SK-N-SH (cell line): Measurements from ENCODE around the gene AGR3. TPM values are rescaled to one million over a fixed set of nuclear protein-coding genes. Genes with fewer than 3 reads are reported as not detected.

Experiments
- CTCF ChIA-PET: fragments of 300-600, 350-600 bp; formaldehyde crosslinking; extraction: SDS; loops from one replicate; lab custom pipeline; 2021; lab: Yijun Ruan, JAX
- POLR2A ChIA-PET: fragments of 350-600 bp; sonication (Branson Sonifier 250); formaldehyde crosslinking; extraction: SDS; loops from one replicate; lab custom pipeline; 2020; ENCODE audit warnings: antibody characterized with exemption, inconsistent platforms; lab: Yijun Ruan, JAX
- DNase-seq: peaks from one replicate; pipeline ENCODE4 v3.0.0; 2012
- H2AFZ ChIP-seq: fragments of 200-600 bp; sonication (generic); 2 replicates; pipeline ENCODE4 v1.8.1; 2016; ENCODE audit warnings: antibody characterized with exemption, mild to moderate bottlenecking, low read depth
- H3F3A ChIP-seq: fragments of 200-600 bp; sonication (generic); replicated peaks from 2 replicates; pipeline ENCODE3; 2016; ENCODE audit warnings: antibody characterized with exemption, mild to moderate bottlenecking; ENCODE audit not compliant: insufficient read depth
- H3K27ac ChIP-seq, 2 experiments: fragments of 200-500 bp in 1 of 2; fragments of 200-600 bp in 1 of 2; sonication (Bioruptor generic) in 1 of 2; sonication (generic), shearing (Covaris generic) in 1 of 2; 2 replicates each; pipeline versions ENCODE4 v1.5.1 to v1.6.1; 2014 to 2016; ENCODE audit warnings: low read depth in 2 of 2, inconsistent platforms in 1 of 2, low read length in 1 of 2, mild to moderate bottlenecking in 1 of 2, mixed read lengths in 1 of 2
- H3K27me3 ChIP-seq: fragments of 200-600 bp; sonication (generic), shearing (Covaris generic); 2 replicates; pipeline ENCODE4 v1.6.1; 2016; ENCODE audit warnings: mixed run types; ENCODE audit not compliant: insufficient read depth
- H3K36me3 ChIP-seq, 2 experiments: fragments of 200-500 bp in 1 of 2; fragments of 200-600 bp in 1 of 2; sonication (Bioruptor generic) in 1 of 2; sonication (generic) in 1 of 2; replicated peaks in 1 of 2; 2 replicates each; pipeline versions ENCODE3 to v1.5.1; 2014 to 2016; ENCODE audit warnings: low read length in 1 of 2, mild to moderate bottlenecking in 1 of 2; ENCODE audit not compliant: insufficient read depth in 2 of 2, control insufficient read depth in 1 of 2
- H3K4me1 ChIP-seq, 2 experiments: fragments of 200-500 bp in 1 of 2; fragments of 200-600 bp in 1 of 2; sonication (Bioruptor generic) in 1 of 2; sonication (generic), shearing (Covaris generic) in 1 of 2; 2 replicates each; pipeline versions ENCODE4 v1.5.1 to v1.6.1; 2014 to 2016; ENCODE audit warnings: low read depth in 1 of 2, low read length in 1 of 2, mixed run types in 1 of 2; ENCODE audit not compliant: insufficient read depth in 2 of 2, control insufficient read depth in 1 of 2
- H3K4me2 ChIP-seq: fragments of 200-600 bp; sonication (generic), shearing (Covaris generic); 2 replicates; pipeline ENCODE4 v1.6.1; 2017; ENCODE audit warnings: mixed run types
- H3K4me3 ChIP-seq, 2 experiments: fragments of 200-500 bp in 1 of 2; fragments of 200-600 bp in 1 of 2; sonication (Bioruptor generic) in 1 of 2; sonication (generic), shearing (Covaris generic) in 1 of 2; 2 replicates each; pipeline versions ENCODE4 v1.5.1 to v1.8.1; 2014 to 2016; ENCODE audit warnings: low read depth in 2 of 2, inconsistent platforms in 1 of 2, low read length in 1 of 2, mild to moderate bottlenecking in 1 of 2, mixed read lengths in 1 of 2, moderate library complexity in 1 of 2
- H3K79me2 ChIP-seq: fragments of 200-600 bp; sonication (generic); 2 replicates; pipeline ENCODE4 v1.8.1; 2017; ENCODE audit warnings: mild to moderate bottlenecking; ENCODE audit not compliant: insufficient read depth
- H3K9ac ChIP-seq: fragments of 200-600 bp; sonication (generic); 2 replicates; pipeline ENCODE4 v1.6.1; 2017; ENCODE audit warnings: mixed run types
- H3K9me2 ChIP-seq: fragments of 200-600 bp; sonication (generic); 2 replicates; pipeline ENCODE4 v1.6.1; 2017; ENCODE audit warnings: mixed run types
- H3K9me3 ChIP-seq: fragments of 200-600 bp; sonication (generic); 2 replicates; pipeline ENCODE4 v1.6.1; 2017; ENCODE audit warnings: mixed run types, mild to moderate bottlenecking, moderate library complexity
- H4K20me1 ChIP-seq: fragments of 200-600 bp; sonication (generic); 2 replicates; pipeline ENCODE4 v1.6.1; 2017; ENCODE audit warnings: mild to moderate bottlenecking, mixed run types; ENCODE audit not compliant: insufficient read depth
- CHD2 ChIP-seq: fragments of 150-350 bp; IDR thresholded peaks from 2 replicates; pipeline ENCODE4 v1.6.1; 2018; ENCODE audit warnings: low read length; ENCODE audit not compliant: partially characterized antibody
- EP300 ChIP-seq, 2 experiments: IDR thresholded peaks; 2 replicates each; pipeline versions ENCODE4 v1.4.0 to v1.6.1; 2012; ENCODE audit warnings: borderline replicate concordance in 1 of 2, low read depth in 1 of 2, low read length in 1 of 2
- IRF3 ChIP-seq: fragments of 150-350 bp; IDR thresholded peaks from 2 replicates; pipeline ENCODE4 v1.6.1; 2016; ENCODE audit warnings: mild to moderate bottlenecking, low read depth, low read length
- MAX ChIP-seq: IDR thresholded peaks from 2 replicates; pipeline ENCODE4 v1.4.0; 2012; ENCODE audit warnings: low read depth
- MEF2A ChIP-seq: IDR thresholded peaks from 2 replicates; pipeline ENCODE4 v1.4.0; 2012; ENCODE audit warnings: low read depth, borderline replicate concordance
- MXI1 ChIP-seq: IDR thresholded peaks from 2 replicates; pipeline ENCODE4 v1.6.1; 2012; ENCODE audit warnings: mild to moderate bottlenecking, low read depth, low read length, improper control_type of control experiment
- NFIC ChIP-seq: IDR thresholded peaks from 2 replicates; pipeline ENCODE4 v1.4.0; 2012; ENCODE audit warnings: borderline replicate concordance
- NRF1 ChIP-seq: IDR thresholded peaks from 2 replicates; pipeline ENCODE4 v1.6.1; 2012; ENCODE audit warnings: low read depth, mild to moderate bottlenecking, low read length
- POLR2AphosphoS5 ChIP-seq: IDR thresholded peaks from 2 replicates; pipeline ENCODE4 v1.6.1; 2012; ENCODE audit warnings: low read depth, low read length
- RAD21 ChIP-seq: IDR thresholded peaks from 2 replicates; pipeline ENCODE4 v1.6.1; 2012; ENCODE audit warnings: mild to moderate bottlenecking, low read length
- RFX5 ChIP-seq: IDR thresholded peaks from 2 replicates; pipeline ENCODE4 v1.6.1; 2012; ENCODE audit warnings: mild to moderate bottlenecking, improper control_type of control experiment, low read length
- RXRA ChIP-seq: IDR thresholded peaks from 2 replicates; pipeline ENCODE4 v1.4.0; 2012; ENCODE audit warnings: low read depth, mild to moderate bottlenecking, borderline replicate concordance
- SMC3 ChIP-seq: IDR thresholded peaks from 2 replicates; pipeline ENCODE4 v1.6.1; 2012; ENCODE audit warnings: low read depth, low read length, improper control_type of control experiment
- TEAD4 ChIP-seq: IDR thresholded peaks from 2 replicates; pipeline ENCODE4 v1.4.0; 2012; ENCODE audit warnings: mild to moderate bottlenecking, borderline replicate concordance; ENCODE audit not compliant: insufficient read depth
- YY1 ChIP-seq: IDR thresholded peaks from 2 replicates; pipeline ENCODE4 v1.4.0; 2012; ENCODE audit warnings: low read depth, mild to moderate bottlenecking
- WGBS: methylation state at CpG from one replicate; pipeline ENCODE4 v1.1.6; 2017; ENCODE audit warnings: low lambda C conversion rate; 5-methylcytosine and 5-hydroxymethylcytosine counted together
- polyA plus RNA-seq, 3 experiments: library from polyadenylated mRNA; depleted of rRNA; stranded (reverse); fragments of >200 nt; gene quantifications; 2 replicates each; pipeline ENCODE4 v1.2.3, GENCODE V29; 2012
- TF ChIP-seq, protein P1 (sequence below): IDR thresholded peaks from 2 replicates; pipeline ENCODE4 v1.6.1; 2012; ENCODE audit warnings: mild to moderate bottlenecking, low read depth, low read length, moderate library complexity
- TF ChIP-seq, protein P2 (sequence below): IDR thresholded peaks from 2 replicates; pipeline ENCODE4 v1.4.0; 2012; ENCODE audit warnings: low read depth, borderline replicate concordance

The AGR3 gene
- polyA plus RNA-seq, 1 of the 3 experiments (the other 2 are of a cell fraction), result not detected

DNA sequence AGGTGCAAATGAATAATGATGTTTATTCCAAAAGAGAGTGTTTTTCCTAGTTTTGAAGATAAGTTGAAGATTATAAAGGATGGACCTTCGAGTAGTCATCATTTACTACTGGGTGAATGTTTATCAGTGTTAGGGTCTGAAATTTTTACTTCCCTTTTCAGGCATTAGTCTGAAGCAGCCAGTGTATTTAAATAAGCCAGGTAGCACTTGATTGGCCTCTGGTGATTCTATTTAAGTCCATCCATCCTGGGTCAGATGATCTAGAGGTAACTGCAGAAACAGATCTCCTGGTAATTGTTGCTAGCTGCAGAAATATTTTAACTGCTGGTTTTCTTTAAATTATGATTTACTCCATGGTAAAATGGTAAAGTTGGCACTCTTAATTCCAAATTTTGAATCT, 42.9 kb downstream of the AGR3 start:
- CTCF ChIA-PET, result interaction anchor here (1.6 to 2.1 kb wide), 3 partner anchors 22 to 79 kb away, joined by 3 to 8 read pairs (median 5); no protein-coding TSS in a partner anchor
- Histone ChIP-seq H4K20me1 (no peaks in the 10 kb centered on the region), H3K79me2 (no peaks in the 10 kb centered on the region)

More for the DNA sequence above, 42.9 kb downstream of the AGR3 start:
- no peak for TF ChIP-seq RAD21
- TF ChIP-seq YY1, result no peak
- TF ChIP-seq IRF3, result no peak
- TF ChIP-seq MAX, result no peak
- TF ChIP-seq NFIC, result no peak
- TF ChIP-seq, protein P1, sequence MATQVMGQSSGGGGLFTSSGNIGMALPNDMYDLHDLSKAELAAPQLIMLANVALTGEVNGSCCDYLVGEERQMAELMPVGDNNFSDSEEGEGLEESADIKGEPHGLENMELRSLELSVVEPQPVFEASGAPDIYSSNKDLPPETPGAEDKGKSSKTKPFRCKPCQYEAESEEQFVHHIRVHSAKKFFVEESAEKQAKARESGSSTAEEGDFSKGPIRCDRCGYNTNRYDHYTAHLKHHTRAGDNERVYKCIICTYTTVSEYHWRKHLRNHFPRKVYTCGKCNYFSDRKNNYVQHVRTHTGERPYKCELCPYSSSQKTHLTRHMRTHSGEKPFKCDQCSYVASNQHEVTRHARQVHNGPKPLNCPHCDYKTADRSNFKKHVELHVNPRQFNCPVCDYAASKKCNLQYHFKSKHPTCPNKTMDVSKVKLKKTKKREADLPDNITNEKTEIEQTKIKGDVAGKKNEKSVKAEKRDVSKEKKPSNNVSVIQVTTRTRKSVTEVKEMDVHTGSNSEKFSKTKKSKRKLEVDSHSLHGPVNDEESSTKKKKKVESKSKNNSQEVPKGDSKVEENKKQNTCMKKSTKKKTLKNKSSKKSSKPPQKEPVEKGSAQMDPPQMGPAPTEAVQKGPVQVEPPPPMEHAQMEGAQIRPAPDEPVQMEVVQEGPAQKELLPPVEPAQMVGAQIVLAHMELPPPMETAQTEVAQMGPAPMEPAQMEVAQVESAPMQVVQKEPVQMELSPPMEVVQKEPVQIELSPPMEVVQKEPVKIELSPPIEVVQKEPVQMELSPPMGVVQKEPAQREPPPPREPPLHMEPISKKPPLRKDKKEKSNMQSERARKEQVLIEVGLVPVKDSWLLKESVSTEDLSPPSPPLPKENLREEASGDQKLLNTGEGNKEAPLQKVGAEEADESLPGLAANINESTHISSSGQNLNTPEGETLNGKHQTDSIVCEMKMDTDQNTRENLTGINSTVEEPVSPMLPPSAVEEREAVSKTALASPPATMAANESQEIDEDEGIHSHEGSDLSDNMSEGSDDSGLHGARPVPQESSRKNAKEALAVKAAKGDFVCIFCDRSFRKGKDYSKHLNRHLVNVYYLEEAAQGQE, result no peak
- no peak for TF ChIP-seq RFX5
- TF ChIP-seq RXRA, result no peak
- TF ChIP-seq POLR2AphosphoS5, result no peak
- no peak for TF ChIP-seq CHD2
- TF ChIP-seq MEF2A, result no peak
- TF ChIP-seq SMC3, result no peak
- TF ChIP-seq TEAD4, result no peak
- no peak for TF ChIP-seq MXI1
- TF ChIP-seq NRF1, result no peak
- TF ChIP-seq EP300 (IDR thresholded peaks at IDR 0.05; ENCODE audit: borderline replicate concordance in 1 of 2, low read depth in 1 of 2, low read length in 1 of 2), result no peak
- TF ChIP-seq, protein P2, sequence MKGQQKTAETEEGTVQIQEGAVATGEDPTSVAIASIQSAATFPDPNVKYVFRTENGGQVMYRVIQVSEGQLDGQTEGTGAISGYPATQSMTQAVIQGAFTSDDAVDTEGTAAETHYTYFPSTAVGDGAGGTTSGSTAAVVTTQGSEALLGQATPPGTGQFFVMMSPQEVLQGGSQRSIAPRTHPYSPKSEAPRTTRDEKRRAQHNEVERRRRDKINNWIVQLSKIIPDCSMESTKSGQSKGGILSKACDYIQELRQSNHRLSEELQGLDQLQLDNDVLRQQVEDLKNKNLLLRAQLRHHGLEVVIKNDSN, result no peak
- Histone ChIP-seq H3K27me3 (no peaks in the 10 kb centered on the region), H3K9me2 (no peaks in the 10 kb centered on the region), H3K27ac (no peak overlapping the region), H3K36me3 (no peaks in the 10 kb centered on the region), H3K4me2 (no peak overlapping the region), H3K4me1 (no peaks in the 10 kb centered on the region; a peak in 1 of 4 replicates), H3F3A (no peaks in the 10 kb centered on the region), H3K4me3 (no peak overlapping the region), H3K9ac (no peak overlapping the region), H3K9me3 (no peaks in the 10 kb centered on the region), H2AFZ (no peak overlapping the region)
- 22% methylated on average over 1 of the region's 1 CpG for WGBS
- POLR2A ChIA-PET, result no interaction called here
- no peak for DNase-seq
